Eye (tissue), 1 donor: ENCODE measurements around the gene ASB6.
A peak's percentile ranks its signal among the peaks of the same experiment; 100 is the strongest.

Source experiments
- DNase-seq: peaks from one replicate; pipeline ENCODE4 v3.0.0-alpha.2; 2015

Gene ASB6

GRCh38 chr9:129624947-129625346 is 17.0 kb downstream of the ASB6 start:
- no peak for DNase-seq

- DNase-seq = peak; percentile 83
Observed at GRCh38 chr9:129624168-129624759, 17.7 kb downstream of the ASB6 start.

GRCh38 chr9:129623331-129623730 is 18.6 kb downstream of the ASB6 start:
- DNase-seq = no peak

GRCh38 chr9:129620669-129621295 is 21.2 kb downstream of the ASB6 start, which contains the start of gene C9orf50:
C9orf50 (minus strand) TSS chr9:129621101; CDS start chr9:129620574, 527 bp downstream.
- peak; percentile 81 for DNase-seq

- peak; percentile 72 for DNase-seq
Observed at GRCh38 chr9:129619787-129620668, 21.9 kb downstream of the ASB6 start.

- no peak for DNase-seq
Observed at GRCh38 chr9:129617167-129617566, 24.8 kb downstream of the ASB6 start.

GRCh38 chr9:129615407-129616285 is 26.3 kb downstream of the ASB6 start:
- no peak for DNase-seq

GRCh38 chr9:129614932-129615331 is 27.0 kb downstream of the ASB6 start:
- DNase-seq = no peak

- DNase-seq = peak; percentile 81
Observed at GRCh38 chr9:129613520-129614175, 28.3 kb downstream of the ASB6 start.

- peak; percentile 27 for DNase-seq
Observed at GRCh38 chr9:129612815-129613519, 29.0 kb downstream of the ASB6 start.

- no peak for DNase-seq
Observed at GRCh38 chr9:129612123-129612522, 29.8 kb downstream of the ASB6 start.

GRCh38 chr9:129611307-129611800 is 30.6 kb downstream of the ASB6 start:
- no peak for DNase-seq

- peak; percentile 93 for DNase-seq
Observed at GRCh38 chr9:129610473-129611306, 31.3 kb downstream of the ASB6 start.

- DNase-seq = no peak
Observed at GRCh38 chr9:129610213-129610472, 31.8 kb downstream of the ASB6 start.

GRCh38 chr9:129609486-129610212 is 32.3 kb downstream of the ASB6 start:
- peak; percentile 79 for DNase-seq

- no peak for DNase-seq
Observed at GRCh38 chr9:129608561-129609481, 33.1 kb downstream of the ASB6 start.

GRCh38 chr9:129607027-129607387 is 34.9 kb downstream of the ASB6 start:
- DNase-seq = peak; percentile 67

GRCh38 chr9:129606161-129607026 is 35.6 kb downstream of the ASB6 start:
- DNase-seq = no peak
